Lung (tissue), 12 donors: ENCODE measurements around the gene RAPGEF2. TPM values are rescaled to one million over a fixed set of nuclear protein-coding genes. Genes with fewer than 3 reads are reported as not detected.

Source experiments
- ATAC-seq: fragments of 200-7000 bp; cut with Tn5 transposase; one replicate; pipeline ENCODE4 v1.9.1; 2020; ENCODE audit warnings: moderate number of reproducible peaks; ENCODE audit not compliant: insufficient read depth, low FRiP score
- DNase-seq, 3 donors: peaks; one replicate each; pipeline ENCODE4 v3.0.0-alpha.2; 2013 to 2017
- H3K27ac ChIP-seq, 2 donors: one replicate each; pipeline ENCODE4 v1.5.1; 2013; ENCODE audit warnings: mild to moderate bottlenecking in 2 of 2, moderate library complexity in 2 of 2, control low read depth in 1 of 2, inconsistent platforms in 1 of 2, low read depth in 1 of 2, low read length in 1 of 2
- H3K27me3 ChIP-seq, 3 donors: one replicate each; pipeline ENCODE4 v1.5.1; 2013; ENCODE audit warnings: low read length in 2 of 3; ENCODE audit not compliant: control insufficient read depth in 3 of 3, insufficient read depth in 3 of 3
- H3K36me3 ChIP-seq, 4 donors: one replicate each; pipeline ENCODE4 v1.5.1; 2013; ENCODE audit warnings: low read length in 4 of 4, mild to moderate bottlenecking in 1 of 4, moderate library complexity in 1 of 4; ENCODE audit not compliant: control insufficient read depth in 4 of 4, insufficient read depth in 4 of 4
- H3K4me1 ChIP-seq, 5 donors: one replicate each; pipeline ENCODE4 v1.5.1; 2013; ENCODE audit warnings: low read length in 5 of 5, mild to moderate bottlenecking in 2 of 5, moderate library complexity in 1 of 5; ENCODE audit not compliant: control insufficient read depth in 5 of 5, insufficient read depth in 5 of 5
- H3K4me3 ChIP-seq: one replicate; pipeline ENCODE4 v1.5.1; 2013; ENCODE audit warnings: mild to moderate bottlenecking, control low read depth, moderate library complexity
- H3K9ac ChIP-seq, 2 donors: one replicate each; pipeline ENCODE4 v1.5.1; 2013; ENCODE audit warnings: low read length in 2 of 2, control low read depth in 1 of 2; ENCODE audit not compliant: insufficient read depth in 1 of 2
- H3K9me3 ChIP-seq, 4 donors: one replicate each; pipeline ENCODE4 v1.5.1; 2013; ENCODE audit warnings: low read length in 3 of 4, mild to moderate bottlenecking in 1 of 4, moderate library complexity in 1 of 4; ENCODE audit not compliant: control insufficient read depth in 4 of 4, insufficient read depth in 3 of 4
- CTCF ChIP-seq: IDR thresholded peaks from 2 replicates; pipeline ENCODE4 v1.5.1; 2012; ENCODE audit warnings: mild to moderate bottlenecking; ENCODE audit errors: control extremely low read depth, extremely low read depth
- WGBS, 2 donors: extraction: QIAGEN DNeasy Blood & Tissue Kit; methylation state at CpG; one replicate each; pipeline ENCODE4 v1.1.7; 2013; 5-methylcytosine and 5-hydroxymethylcytosine counted together
- polyA plus RNA-seq, 2 donors: library from polyadenylated mRNA; stranded (reverse); fragments of 200-250 nt; gene quantifications; one replicate each; pipeline ENCODE4 v1.2.1, GENCODE V29; 2013
- total RNA-seq, 2 donors: library from RNA; depleted of rRNA in 1 of 2; stranded (reverse); fragments of >200 nt in 1 of 2; gene quantifications; one replicate each; pipeline ENCODE4 v1.2.1, GENCODE V29; 2014 to 2021
- donor health status: control.
- donor health status: control.
- donor health status: Bipolar disorder and iron deficiency.
- donor health status: healthy.
- donor health status: DM: yes; HTN: yes; CAD: no.

The RAPGEF2 gene
- total and polyA plus RNA-seq, 4 donors = 8.6 to 88.7 (median 32.2) TPM

GRCh38 chr4:159174645-159175084, 71.8 kb downstream of the RAPGEF2 start:
- Histone ChIP-seq H3K27ac (peak overlapping the region in 1 of 2 donors; percentile 36), H3K4me3 (no peak overlapping the region), H3K9me3 (no peaks in the 10 kb centered on the region), H3K27me3 (peaks cover 0 to 4% (median 0%) of the 10 kb centered on the region in 3 donors), H3K4me1 (peaks cover 5 to 23% (median 10%) of the 10 kb centered on the region in 5 donors), H3K36me3 (no peaks in the 10 kb centered on the region), H3K9ac (no peak overlapping the region)
- 66 to 76% methylated on average over 2 of the region's 2 CpGs for WGBS, 2 donors
- DNase-seq (no peak), ATAC-seq (no peak)
- TF ChIP-seq CTCF = no peak

DNA sequence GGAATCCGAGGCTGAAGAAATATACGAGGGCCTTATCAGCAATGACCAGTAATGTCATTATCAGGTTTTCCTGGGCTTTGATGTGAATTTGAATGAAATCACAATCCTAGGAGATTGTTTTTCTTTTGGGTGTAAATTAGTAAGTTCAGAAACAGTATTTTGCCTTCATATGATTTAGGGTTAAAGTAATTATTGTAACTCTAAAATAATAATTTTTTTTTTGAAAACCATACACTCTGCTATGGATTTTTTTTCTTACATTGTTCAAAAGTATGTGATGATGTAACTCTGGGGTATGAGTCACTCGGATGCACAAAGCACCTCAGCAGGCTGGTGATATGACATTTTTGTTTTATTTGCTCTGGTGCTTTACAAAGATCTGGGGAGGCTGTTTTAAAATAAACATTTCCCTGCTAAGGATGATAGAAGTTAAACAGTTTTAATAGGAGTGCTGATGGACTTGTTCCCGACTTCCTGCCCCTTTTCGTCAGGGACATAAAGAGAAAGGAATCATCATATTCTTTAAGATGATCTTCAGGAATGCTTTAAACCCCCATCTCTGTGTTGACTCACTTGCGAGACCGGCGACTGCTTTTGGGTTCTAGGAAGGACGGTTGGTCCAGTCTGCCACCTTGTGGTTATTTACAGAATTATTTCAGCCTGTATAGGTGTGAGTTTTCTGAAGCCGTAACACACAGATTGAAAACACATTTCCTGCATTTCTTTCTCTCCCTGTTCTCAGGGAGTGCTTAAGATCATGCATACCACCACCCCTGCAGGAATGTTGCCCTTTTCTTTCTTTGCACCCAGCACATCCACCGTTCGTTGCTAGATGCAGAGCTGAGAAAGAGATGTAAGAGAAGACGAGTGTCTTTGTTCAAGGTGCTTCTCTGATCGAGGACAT, 72.5 kb downstream of the RAPGEF2 start:
- no peak overlapping the region for H3K4me3 ChIP-seq

DNA sequence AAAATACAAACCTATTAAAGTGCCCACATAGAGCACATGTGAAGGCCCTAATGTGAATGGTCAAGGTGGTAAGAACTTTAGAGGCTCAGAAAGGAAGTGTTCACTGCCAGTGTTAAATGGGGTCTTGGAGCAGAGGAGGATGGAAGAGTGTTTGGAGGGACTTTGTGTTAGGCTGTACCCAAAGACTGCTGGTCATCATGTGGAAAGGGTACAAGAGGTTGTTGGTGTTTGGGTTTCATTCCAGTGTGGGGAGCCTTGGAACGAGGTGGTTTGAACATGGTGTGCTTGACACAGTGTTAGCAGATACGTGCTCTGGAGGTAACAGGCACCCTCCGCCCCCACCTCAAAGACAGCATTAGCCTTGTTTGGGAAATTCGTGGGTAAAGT, 73.1 kb downstream of the RAPGEF2 start:
- Histone ChIP-seq H3K27me3 (peaks cover 0 to 5% (median 0%) of the 10 kb centered on the region in 3 donors), H3K36me3 (no peaks in the 10 kb centered on the region), H3K4me1 (peaks cover 8 to 30% (median 12%) of the 10 kb centered on the region in 5 donors), H3K27ac (peak overlapping the region; percentile 27 to 41), H3K9me3 (no peaks in the 10 kb centered on the region), H3K9ac (no peak overlapping the region), H3K4me3 (no peak overlapping the region)
- TF ChIP-seq CTCF = no peak
- WGBS, 2 donors = 53 to 68% methylated on average over 4 of the region's 4 CpGs
- DNase-seq (no peak), ATAC-seq (no peak)

More for the DNA sequence above, 72.5 kb downstream of the RAPGEF2 start:
- Histone ChIP-seq H3K9ac (no peak overlapping the region), H3K27ac (peak overlapping the region; percentile 27 to 41), H3K36me3 (no peaks in the 10 kb centered on the region), H3K9me3 (no peaks in the 10 kb centered on the region), H3K27me3 (peaks cover 0 to 5% (median 0%) of the 10 kb centered on the region in 3 donors), H3K4me1 (peaks cover 8 to 30% (median 12%) of the 10 kb centered on the region in 5 donors)
- ATAC-seq = peak; percentile 91
- WGBS, 2 donors = 15 to 16% methylated on average over 14 of the region's 14 CpGs
- peak; percentile 77 for TF ChIP-seq CTCF
- peak; percentile 74 to 90 (median 86) for DNase-seq
